Fibroblast of peridontal ligament (primary cell): ENCODE data around the gene PIEZO1.
A peak's percentile ranks its signal among the peaks of the same experiment; 100 is the strongest.

Source experiments
- DNase-seq: peaks from one replicate; pipeline ENCODE4 v3.0.0-alpha.2; 2010; ENCODE audit errors: extremely low read depth

PIEZO1 gene

GRCh38 chr16:88769617-88770460 is 15.2 kb downstream of the PIEZO1 start:
- DNase-seq: no peak

- peak; percentile 71 for DNase-seq
Observed at GRCh38 chr16:88768071-88768783, 16.8 kb downstream of the PIEZO1 start.

- no peak for DNase-seq
Observed at GRCh38 chr16:88767546-88768070, 17.4 kb downstream of the PIEZO1 start.

GRCh38 chr16:88766975-88767374 is 18.0 kb downstream of the PIEZO1 start:
- no peak for DNase-seq

GRCh38 chr16:88764913-88765349 is 20.1 kb downstream of the PIEZO1 start:
- DNase-seq: no peak

- no peak for DNase-seq
Observed at GRCh38 chr16:88764080-88764479, 20.9 kb downstream of the PIEZO1 start.

GRCh38 chr16:88763502-88764053 is 21.4 kb downstream of the PIEZO1 start:
- DNase-seq: no peak

- no peak for DNase-seq
Observed at GRCh38 chr16:88762941-88763340, 22.1 kb downstream of the PIEZO1 start.

- DNase-seq: no peak
Observed at GRCh38 chr16:88762258-88762870, 22.7 kb downstream of the PIEZO1 start.

- DNase-seq: no peak
Observed at GRCh38 chr16:88761830-88762229, 23.2 kb downstream of the PIEZO1 start.

GRCh38 chr16:88761143-88761534 is 23.9 kb downstream of the PIEZO1 start:
- DNase-seq: no peak

- no peak for DNase-seq
Observed at GRCh38 chr16:88760424-88761142, 24.4 kb downstream of the PIEZO1 start.

- DNase-seq: no peak
Observed at GRCh38 chr16:88759976-88760350, 25.1 kb downstream of the PIEZO1 start.

GRCh38 chr16:88759245-88759975 is 25.6 kb downstream of the PIEZO1 start:
- no peak for DNase-seq

- no peak for DNase-seq
Observed at GRCh38 chr16:88758944-88759244, 26.1 kb downstream of the PIEZO1 start.

- DNase-seq: no peak
Observed at GRCh38 chr16:88758227-88758943, 26.6 kb downstream of the PIEZO1 start.

- no peak for DNase-seq
Observed at GRCh38 chr16:88755745-88756443, 29.1 kb downstream of the PIEZO1 start.

GRCh38 chr16:88754912-88755744 is 29.9 kb downstream of the PIEZO1 start:
- DNase-seq: peak; percentile 44
